Fibroblast of upper back skin (primary cell): ENCODE results near the gene MRPL51.
"Not testable (repeated sequence)": the region's sequence is repeated elsewhere in the genome, so short reads cannot be mapped to it uniquely, and the experiment has no call there.

Source experiments
- DNase-seq: peaks from one replicate; pipeline ENCODE4 v3.0.0-alpha.2; 2013

The MRPL51 gene

GRCh38 chr12:6477601-6478377 lies 15.3 kb downstream of the MRPL51 start:
- not testable (repeated sequence) for DNase-seq

- DNase-seq: peak; percentile 71
These were observed 16.6 kb downstream of the MRPL51 start for GRCh38 chr12:6476489-6476888.

- not testable (repeated sequence) for DNase-seq
These were observed 17.7 kb downstream of the MRPL51 start for GRCh38 chr12:6475233-6475975.

GRCh38 chr12:6472491-6472890 lies 20.6 kb downstream of the MRPL51 start:
- no peak for DNase-seq

- no peak for DNase-seq
These were observed 21.1 kb downstream of the MRPL51 start for GRCh38 chr12:6471989-6472360.

- peak; percentile 97 for DNase-seq
These were observed 22.5 kb downstream of the MRPL51 start, which contains the start of gene VAMP1 for GRCh38 chr12:6470375-6471163. TSS of gene VAMP1 (minus strand) at chr12:6470677. CDS start at chr12:6470531, 146 bp downstream.

- DNase-seq: no peak
These were observed 23.3 kb downstream of the MRPL51 start for GRCh38 chr12:6469609-6470374.

- no peak for DNase-seq
These were observed 24.0 kb downstream of the MRPL51 start for GRCh38 chr12:6469092-6469491.

- DNase-seq: no peak
These were observed 24.8 kb downstream of the MRPL51 start for GRCh38 chr12:6468283-6468575.

GRCh38 chr12:6467571-6468282 lies 25.3 kb downstream of the MRPL51 start:
- not testable (repeated sequence) for DNase-seq

GRCh38 chr12:6466751-6467150 lies 26.3 kb downstream of the MRPL51 start:
- DNase-seq: not testable (repeated sequence)

- DNase-seq: no peak
These were observed 26.9 kb downstream of the MRPL51 start for GRCh38 chr12:6466184-6466573.

- peak; percentile 67 for DNase-seq
These were observed 27.4 kb downstream of the MRPL51 start for GRCh38 chr12:6465467-6466183.

- no peak for DNase-seq
These were observed 28.5 kb downstream of the MRPL51 start for GRCh38 chr12:6464531-6464930.

- DNase-seq: no peak
These were observed 29.2 kb downstream of the MRPL51 start for GRCh38 chr12:6463858-6464257.

GRCh38 chr12:6463216-6463615 lies 29.8 kb downstream of the MRPL51 start:
- no peak for DNase-seq

GRCh38 chr12:6462234-6462995 lies 30.6 kb downstream of the MRPL51 start:
- DNase-seq: no peak

- no peak for DNase-seq
These were observed 31.4 kb downstream of the MRPL51 start for GRCh38 chr12:6461401-6462233.

GRCh38 chr12:6460751-6461371 lies 32.2 kb downstream of the MRPL51 start:
- DNase-seq: no peak
